Activated CD4-positive, alpha-beta T cell treated with anti-CD3 and anti-CD28 coated beads, Interleukin-2, amount 50 U/mL, for 24 hours (primary cell): ENCODE data around the gene GPATCH3.
A peak's percentile ranks its signal among the peaks of the same experiment; 100 is the strongest.
"Not testable (repeated sequence)": the region's sequence is repeated elsewhere in the genome, so short reads cannot be mapped to it uniquely, and the experiment has no call there.

ENCODE experiments used
- DNase-seq, 2 donors: peaks; one replicate each; pipeline ENCODE4 v3.0.0-alpha.2; 2020; ENCODE audit warnings: low read depth in 1 of 2, low spot score in 1 of 2

Gene GPATCH3

GRCh38 chr1:26913754-26914619 lies 13.7 kb upstream of the GPATCH3 start, which contains the start of gene NR0B2:
Gene NR0B2, minus strand, starts transcription at chr1:26913975. Its CDS starts 35 bp downstream, at chr1:26913940.
- no peak for DNase-seq

DNA sequence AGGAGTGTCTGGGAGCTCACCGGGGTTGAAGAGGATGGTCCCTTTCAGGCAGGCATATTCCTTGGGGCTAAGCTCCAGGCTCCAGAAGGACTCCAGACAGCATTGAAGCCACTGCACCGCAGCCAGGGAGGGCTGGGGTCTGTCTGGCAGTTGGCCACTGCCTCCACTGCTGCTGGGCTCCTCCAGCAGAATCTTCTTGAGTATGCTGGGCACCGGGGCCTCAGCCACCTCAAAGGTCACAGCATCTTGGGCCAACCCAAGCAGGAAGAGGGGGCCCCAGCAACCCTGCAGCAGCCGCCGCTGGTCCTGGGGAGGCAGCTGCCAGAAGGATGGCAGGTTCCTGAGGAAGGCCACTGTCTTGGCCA lies 13.1 kb upstream of the GPATCH3 start:
- no peak for DNase-seq

DNA sequence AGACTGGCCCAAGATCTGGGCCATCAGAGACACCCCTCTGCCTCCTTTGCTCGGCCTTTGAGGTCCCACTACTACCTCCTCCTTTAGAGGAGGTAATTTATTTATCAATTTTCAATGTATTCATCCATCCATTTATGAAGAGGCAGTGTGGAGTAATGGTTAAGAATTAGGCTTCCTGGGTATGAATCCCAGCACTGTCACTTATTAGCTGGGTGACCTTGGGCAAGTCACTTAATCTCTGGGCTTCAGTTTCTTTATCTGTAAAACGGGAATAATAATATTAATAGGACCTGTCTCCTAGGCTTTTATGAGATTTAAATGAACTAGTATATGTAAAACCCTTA lies 11.9 kb upstream of the GPATCH3 start:
- DNase-seq, result no peak

GRCh38 chr1:26911399-26912146 lies 11.3 kb upstream of the GPATCH3 start:
- DNase-seq, result no peak

DNA sequence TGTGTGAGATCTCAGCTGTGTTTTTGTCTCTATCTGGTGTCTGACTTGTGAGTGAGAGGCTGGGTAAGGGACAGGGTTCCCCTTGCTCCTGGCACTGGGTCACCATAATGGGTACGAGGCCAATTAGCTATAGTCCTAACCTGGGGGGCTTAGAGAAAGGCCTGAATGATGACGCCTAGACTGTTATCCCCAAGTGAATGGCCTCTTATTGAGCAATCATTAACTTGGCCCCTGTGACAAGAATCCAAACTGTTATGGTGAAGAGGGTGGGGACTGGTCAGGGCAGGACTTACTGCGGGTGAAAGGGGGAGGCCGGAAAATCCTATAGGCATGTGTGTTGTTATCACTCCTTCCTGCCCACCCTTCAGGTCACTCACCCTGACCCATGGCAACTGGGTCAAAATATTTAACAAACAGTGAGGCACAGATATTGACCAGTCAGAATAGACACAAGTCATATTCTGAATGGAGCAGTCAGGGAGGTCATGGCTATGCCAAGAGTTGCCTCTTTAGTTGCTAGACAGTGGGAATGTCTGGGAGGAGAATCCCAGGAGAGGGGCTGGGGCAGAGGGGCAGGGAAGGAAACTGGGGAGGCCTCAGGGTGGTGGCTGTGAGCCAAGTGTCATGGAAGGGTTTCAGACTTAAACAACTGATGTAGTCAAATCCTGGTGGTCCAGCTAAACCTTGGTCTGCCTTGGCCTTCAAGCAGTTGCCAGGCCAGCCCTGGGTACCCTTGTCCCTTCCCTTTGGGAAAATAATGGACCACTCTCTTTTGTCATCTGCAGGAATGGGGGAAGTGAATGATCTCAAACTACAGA lies 10.3 kb upstream of the GPATCH3 start:
- no peak for DNase-seq

DNA sequence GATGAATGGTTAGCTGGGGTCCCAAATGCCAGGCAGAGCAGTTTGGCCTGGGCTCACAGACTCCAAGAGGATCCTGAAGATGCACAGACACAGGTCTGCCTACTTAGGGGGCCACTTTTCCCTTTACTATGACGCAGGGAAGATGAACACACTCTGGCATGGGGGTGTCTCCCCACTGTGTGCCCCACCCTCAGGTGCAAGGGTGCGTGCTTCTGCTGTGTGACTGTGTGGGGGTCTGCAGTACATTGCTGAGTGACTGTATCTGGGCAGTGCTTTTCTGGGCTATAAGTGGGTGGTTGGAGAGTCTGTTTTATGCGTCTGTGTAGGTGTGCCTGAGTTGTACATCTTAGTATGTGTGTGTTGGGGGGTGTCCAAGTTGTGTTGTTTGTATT lies 9.7 kb upstream of the GPATCH3 start:
- no peak for DNase-seq

DNA sequence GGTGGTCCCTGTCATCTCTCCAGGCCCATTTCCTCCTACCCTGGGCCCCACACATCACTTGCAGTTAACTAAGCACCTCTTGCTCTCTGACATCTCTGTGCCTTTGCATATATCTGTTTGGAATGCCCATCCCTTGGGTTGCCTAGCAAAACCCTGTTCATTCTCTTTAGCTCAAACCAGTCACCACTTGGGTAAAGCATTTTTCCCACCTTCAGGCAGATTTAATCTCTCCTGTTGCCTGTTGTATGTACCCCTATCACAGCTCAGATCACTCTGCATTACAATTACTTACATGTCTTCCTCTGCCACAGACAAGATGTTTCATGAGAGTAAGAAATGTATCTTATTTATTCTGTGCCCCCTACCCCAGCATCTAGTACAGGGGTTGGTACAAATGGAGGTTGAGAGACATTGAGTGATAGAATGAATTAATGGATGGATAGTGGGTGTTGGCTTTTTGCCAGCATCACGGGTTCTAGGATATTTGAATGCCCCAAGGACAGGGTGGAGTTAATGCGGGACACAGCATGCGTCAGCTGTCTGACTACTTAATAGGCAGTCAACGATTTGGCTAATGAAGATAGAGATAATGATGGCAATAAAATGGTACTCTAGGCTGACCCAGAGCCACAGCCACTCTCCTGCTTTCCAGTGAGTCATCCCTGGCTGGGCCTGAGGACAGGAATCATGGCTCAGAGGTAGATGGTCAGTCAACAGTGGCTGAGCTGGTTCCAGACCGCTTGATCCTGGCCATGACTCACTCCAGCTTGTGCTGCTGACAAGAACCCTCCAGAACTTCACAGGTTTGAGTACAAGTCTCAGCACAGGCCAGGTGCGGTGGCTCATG lies 7.0 kb upstream of the GPATCH3 start:
- DNase-seq, result no peak

GRCh38 chr1:26900815-26901511 lies 696 bp upstream of the GPATCH3 start:
- DNase-seq, result no peak

GRCh38 chr1:26897351-26897750 lies 2.9 kb downstream of the GPATCH3 start:
- DNase-seq, result no peak

DNA sequence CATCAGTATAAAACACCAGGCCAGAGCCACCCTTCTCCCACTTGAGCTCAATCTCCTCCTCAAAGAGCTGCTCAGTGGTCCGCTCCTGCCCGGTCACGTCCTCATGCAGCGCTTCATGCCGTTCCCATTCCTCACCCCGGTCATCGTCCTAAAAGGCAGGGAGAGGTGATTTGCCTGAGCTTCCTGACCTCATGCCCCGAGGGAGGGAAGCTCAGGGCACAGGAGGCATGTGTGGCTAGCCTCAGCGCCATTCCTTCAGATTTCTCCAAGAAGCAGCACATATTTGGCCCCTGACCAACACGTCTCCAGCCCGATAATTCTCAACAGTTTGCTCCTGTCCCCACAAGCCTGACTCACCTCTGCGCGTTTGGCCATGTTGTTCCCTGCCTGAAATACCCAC lies 6.0 kb downstream of the GPATCH3 start:
- no peak for DNase-seq

- DNase-seq, result no peak
Measured at GRCh38 chr1:26890467-26890796, 9.8 kb downstream of the GPATCH3 start.

- peak; percentile 54 to 73 for DNase-seq
Measured at GRCh38 chr1:26889551-26890466, 10.5 kb downstream of the GPATCH3 start, which contains the start of gene GPN2. Gene GPN2, minus strand, starts transcription at chr1:26890283. Its CDS starts 187 bp downstream, at chr1:26890096.

GRCh38 chr1:26888231-26888630 lies 12.0 kb downstream of the GPATCH3 start:
- no peak for DNase-seq

- DNase-seq, result no peak
Measured at GRCh38 chr1:26887125-26887524, 13.1 kb downstream of the GPATCH3 start.

- no peak for DNase-seq
Measured at GRCh38 chr1:26882696-26883463, 17.4 kb downstream of the GPATCH3 start.

GRCh38 chr1:26881611-26882010 lies 18.7 kb downstream of the GPATCH3 start:
- not testable (repeated sequence) for DNase-seq

- DNase-seq, result no peak
Measured at GRCh38 chr1:26879793-26880192, 20.5 kb downstream of the GPATCH3 start.

- no peak for DNase-seq
Measured at GRCh38 chr1:26877326-26877725, 22.9 kb downstream of the GPATCH3 start.
